Stimulated activated CD8-positive, alpha-beta memory T cell treated with anti-CD3 and anti-CD28 coated beads, Interleukin-12 subunit alpha, Interleukin-12 subunit beta, amount 100 ng/mL, for 24 hours (primary cell): ENCODE measurements around the gene PPP1R16B.

ENCODE experiments used
- DNase-seq: peaks from one replicate; pipeline ENCODE4 v3.0.0-alpha.2; 2020; ENCODE audit errors: extremely low read depth

The PPP1R16B gene

GRCh38 chr20:38877483-38877882, 72.0 kb downstream of the PPP1R16B start:
- no peak for DNase-seq

- DNase-seq, result no peak
Measured at GRCh38 chr20:38878866-38879265, 73.4 kb downstream of the PPP1R16B start.

- DNase-seq, result no peak
Measured at GRCh38 chr20:38880952-38881735, 75.6 kb downstream of the PPP1R16B start.

DNA sequence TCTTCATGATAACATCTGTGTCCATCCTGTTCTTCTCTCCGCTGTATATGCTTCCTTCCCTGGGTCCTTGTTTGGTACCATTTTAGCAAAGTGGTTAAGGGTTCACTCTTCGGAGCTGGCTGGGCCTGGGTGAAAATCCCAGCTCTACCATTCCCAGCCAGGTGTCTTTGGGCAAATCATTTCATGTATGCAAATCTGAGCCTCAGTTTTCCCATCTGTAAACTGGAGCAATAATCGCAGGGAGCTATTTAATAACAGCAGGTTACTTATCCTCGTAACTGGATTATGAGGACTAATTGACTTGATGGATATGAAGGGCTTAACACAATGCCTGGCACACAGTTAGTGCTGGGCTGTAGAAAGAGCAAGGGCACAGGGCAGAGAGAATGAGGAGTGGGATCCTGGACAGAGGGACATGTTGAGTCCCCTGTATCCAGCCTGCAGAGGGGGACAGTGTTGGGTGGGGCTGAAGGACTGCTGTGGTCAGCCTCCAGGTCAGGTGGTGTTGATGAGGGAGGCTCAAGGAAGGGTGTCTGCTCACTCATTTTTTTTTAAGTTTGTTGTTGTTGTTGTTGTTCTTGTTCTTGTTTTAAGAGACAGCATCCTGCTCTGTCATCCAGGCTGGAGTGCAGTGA, 76.4 kb downstream of the PPP1R16B start:
- DNase-seq, result no peak

DNA sequence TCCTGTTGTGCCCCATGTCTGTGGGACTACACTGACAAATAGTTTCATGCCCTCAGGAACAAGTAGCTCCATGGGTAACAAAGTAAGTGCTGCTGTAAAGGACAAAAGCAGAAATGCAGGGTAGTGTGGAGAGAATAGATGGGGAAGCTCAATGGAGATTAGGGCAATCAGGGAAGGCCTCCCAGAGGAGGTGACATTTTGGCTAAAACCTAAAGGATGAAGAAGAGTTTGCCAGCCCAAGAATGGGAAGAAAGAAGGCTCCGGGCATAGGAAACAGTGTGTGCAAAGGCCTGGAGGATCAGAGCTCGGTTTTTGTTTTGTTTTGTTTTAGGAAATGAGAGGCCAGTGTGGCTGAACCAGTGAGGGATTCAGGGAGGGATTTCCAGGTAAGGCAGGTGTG, 77.1 kb downstream of the PPP1R16B start:
- DNase-seq, result no peak

GRCh38 chr20:38883081-38883980, 77.8 kb downstream of the PPP1R16B start:
- no peak for DNase-seq

DNA sequence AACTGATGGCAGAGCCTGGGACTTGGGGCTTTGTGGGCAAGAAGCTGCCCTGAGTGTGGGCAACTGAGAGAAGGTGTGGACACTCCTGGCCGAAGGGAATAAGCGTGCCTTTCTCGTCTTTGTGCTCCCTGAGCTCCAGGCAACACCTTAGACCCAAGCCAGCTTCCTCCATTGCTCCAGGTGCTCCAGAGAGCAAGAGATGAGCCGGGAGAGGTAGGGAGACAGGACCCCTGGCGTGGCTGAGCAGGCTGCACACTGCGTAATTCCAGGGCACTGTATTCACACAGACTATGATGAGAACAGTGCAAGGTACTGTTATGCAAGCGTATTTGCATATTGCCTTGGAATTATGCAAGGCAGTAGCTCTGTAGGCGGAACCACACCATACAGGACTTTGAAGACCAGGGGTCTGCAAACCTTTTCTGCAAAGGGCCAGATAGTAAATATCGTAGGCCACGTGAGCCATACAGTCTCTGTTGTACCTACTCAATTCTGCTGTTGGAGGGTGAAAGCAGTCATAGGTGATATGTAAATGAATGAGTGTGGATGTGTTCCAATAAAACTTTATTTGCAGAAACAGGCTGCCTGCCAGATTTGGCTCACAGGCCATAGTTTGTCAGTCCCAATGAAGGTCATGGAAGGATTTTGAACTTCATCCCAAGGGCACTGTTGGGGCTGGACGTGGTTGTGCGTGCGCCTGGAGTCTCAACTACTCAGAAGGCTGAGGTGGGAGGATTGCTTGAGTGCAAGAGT, 78.7 kb downstream of the PPP1R16B start:
- no peak for DNase-seq

- DNase-seq, result no peak
Measured at GRCh38 chr20:38885357-38885756, 79.9 kb downstream of the PPP1R16B start.

DNA sequence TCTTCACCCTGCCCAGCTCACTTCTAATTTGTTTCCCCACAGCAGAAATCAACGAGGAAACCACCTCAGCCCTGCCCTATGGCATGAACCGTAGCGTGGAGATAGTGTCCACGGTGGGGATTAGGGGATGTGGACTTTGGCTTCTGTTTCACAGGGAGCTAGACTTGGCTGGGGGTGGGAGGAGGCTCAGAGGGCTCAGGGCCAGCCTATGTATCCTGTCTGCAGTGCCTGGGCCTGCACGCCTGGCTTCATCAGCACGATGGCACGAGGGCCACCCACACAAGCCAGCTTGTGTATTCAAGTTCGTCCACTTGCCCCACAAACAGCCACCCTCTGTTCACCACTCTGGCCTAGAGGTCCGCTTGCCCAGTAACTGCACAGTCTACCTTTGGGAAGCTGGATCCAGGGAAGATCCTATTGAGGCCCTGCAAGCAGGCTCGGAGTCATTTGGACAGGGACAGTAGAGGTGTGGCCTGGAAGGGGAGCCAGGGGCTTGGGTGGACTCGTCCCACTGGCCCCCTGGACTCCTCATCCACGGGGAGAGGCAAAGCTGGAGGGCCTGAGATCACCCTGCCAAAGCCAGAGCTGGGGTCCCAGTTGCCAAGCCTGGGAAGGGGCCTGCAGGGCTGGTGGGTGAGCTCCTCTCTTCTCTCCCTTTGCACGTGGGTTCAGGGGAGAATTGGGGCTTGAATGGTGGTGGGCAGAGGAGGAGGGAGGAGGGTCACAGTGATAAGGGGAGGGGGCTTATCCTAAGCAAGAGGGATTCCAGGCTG, 82.7 kb downstream of the PPP1R16B start:
- no peak for DNase-seq

- DNase-seq, result no peak
Measured at GRCh38 chr20:38889050-38889449, 83.6 kb downstream of the PPP1R16B start.

DNA sequence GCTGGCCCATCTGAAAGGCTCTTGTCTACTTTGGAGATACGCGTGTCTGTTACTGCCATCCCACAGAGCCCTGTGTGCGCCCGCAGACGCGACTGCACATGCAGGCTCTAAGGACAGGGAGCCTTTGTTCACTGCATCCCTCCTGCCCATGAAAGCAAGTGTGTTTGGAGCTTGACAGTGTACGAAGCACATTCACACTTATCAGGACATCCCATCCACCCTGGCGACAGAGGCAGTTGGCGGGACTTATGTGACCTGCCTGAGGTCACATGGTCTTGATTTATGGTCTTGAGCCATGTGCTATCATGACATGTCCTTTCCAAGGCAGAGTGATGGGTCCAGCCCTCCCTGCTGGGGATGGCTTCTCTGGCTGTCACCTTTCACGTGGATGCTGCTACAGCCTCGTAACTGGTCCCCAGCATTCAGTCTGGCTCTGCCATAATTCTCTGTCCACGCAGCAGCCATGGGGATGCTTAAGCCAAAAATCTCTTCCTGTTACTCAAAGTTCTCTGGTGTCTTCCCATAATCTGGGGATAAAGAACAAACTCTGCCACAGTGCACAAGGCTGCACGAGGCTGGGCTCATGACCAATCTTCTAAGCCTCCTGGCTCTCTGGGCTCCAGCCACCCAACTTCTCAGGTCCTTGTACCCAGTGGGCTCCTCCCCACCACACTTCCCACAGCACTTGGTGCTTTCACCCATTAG, 84.4 kb downstream of the PPP1R16B start:
- no peak for DNase-seq

DNA sequence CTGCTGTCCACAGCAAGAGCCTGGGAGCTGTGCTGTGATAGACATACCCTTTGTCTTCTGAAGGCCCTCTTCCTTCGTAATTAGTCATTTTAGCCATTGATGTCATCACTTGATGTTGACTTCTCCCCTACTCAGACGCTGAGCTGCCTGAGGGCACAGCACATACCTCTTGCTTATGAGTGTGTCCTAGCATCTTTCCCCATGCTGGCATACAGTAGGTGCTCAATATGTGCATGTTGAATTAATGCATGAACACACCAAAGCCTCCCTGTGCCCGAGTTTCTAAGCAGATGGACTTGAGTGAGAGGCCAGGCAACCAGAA, 85.0 kb downstream of the PPP1R16B start:
- DNase-seq, result no peak

DNA sequence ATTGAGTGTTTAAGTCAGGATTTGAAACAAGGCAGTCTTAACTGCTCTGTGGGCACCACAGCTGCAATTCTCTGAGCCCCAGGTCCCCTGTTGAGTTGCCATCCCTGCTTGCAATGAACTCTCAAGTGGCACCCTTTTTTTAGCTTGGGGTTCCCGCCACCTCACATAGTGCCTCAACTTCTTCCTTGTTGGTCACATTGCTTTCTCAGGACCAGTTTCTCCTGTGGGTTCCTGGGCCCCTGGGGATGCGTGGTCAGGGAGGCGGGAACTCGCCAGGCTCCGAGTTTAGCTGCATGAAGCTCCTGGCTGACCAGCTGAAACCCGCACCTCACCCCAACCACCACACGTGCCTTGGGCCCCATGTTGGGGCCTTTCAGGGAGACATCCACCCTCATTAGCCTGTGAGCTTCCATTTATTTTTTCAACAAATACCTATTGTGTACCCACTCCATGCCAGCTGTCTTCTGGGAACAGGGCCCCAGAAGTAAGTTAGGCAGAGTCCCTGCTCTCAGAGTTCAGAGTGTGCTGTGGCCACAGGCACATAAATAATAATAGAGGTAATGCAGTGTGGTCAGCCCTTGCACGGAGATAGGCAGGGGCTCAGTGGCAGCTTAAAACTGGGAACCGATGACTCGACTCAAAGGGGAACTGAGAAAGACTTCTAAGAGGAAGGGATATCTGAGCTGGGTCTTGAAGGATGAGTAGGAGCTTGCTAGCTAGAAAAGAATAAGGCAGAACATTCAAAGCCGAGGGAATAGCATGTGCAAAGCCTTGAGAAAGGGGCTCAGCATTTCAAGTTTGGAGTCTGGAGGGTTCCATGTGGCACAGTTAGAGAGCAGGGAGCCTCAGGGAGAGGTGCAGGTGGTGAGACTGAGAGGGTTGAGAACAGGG, 86.8 kb downstream of the PPP1R16B start:
- no peak for DNase-seq

- no peak for DNase-seq
Measured at GRCh38 chr20:38893056-38893564, 87.6 kb downstream of the PPP1R16B start.

DNA sequence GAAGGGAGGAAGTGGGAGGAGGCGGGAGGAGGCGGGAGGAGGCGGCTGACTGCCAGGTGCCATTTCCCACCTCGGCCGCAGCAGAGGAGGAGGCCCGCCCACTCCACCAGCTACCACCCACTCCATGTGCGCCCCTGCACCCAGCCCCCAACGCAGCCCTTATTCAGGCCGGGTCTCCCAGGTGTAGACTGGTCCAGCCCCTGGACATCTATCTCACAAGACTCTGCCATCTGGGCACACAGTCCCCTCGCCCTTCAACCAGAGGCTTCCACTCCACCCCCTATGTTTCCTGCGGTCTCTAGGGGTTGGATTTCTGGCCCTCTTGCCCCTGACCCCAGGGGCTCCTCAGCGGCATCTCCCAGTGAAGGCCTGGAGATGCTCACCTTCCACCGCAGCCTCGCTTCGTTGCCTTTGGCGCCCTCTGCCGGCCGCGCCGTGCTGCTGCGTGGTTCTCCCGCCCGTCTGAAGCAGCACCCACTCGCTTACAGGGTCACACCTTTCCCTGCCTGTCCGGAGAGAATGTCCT, 88.1 kb downstream of the PPP1R16B start:
- peak; percentile 42 for DNase-seq

DNA sequence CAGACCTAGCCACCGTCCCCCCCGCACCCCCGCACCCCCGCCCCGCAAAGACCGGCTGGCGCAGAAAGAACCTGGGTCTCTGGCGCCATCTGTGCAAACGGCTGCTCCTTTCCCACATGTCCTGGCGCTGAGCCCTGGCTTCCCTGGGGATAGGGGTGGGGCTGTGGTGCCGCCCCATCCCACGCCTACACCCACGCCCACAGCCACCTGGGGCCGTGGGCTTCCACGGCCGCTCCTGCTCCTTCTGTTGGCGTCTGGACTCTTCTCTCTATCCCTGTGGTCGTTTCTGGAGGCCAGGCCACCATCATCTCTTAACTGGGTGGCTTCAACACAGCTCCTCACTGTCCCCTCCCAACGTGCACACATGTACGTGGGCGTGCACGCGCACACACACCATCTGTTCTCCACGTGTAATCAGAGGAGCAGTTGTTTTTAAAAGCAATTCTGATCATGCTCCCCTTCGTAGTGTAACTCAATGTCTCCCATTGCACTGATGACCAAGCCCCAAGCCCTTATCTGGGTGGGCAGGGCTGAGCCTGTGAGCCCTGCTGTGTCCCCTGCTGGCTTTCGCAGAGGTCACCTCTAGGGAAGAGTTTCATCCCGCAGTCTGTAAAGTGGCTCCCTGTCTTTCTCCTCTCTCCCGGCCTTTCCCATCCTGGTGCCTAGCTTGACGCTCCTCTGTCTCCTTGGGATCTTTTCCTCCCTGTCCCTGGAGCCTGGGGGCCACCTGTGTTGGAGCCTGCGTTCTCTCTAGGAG, 88.8 kb downstream of the PPP1R16B start:
- DNase-seq, result no peak

DNA sequence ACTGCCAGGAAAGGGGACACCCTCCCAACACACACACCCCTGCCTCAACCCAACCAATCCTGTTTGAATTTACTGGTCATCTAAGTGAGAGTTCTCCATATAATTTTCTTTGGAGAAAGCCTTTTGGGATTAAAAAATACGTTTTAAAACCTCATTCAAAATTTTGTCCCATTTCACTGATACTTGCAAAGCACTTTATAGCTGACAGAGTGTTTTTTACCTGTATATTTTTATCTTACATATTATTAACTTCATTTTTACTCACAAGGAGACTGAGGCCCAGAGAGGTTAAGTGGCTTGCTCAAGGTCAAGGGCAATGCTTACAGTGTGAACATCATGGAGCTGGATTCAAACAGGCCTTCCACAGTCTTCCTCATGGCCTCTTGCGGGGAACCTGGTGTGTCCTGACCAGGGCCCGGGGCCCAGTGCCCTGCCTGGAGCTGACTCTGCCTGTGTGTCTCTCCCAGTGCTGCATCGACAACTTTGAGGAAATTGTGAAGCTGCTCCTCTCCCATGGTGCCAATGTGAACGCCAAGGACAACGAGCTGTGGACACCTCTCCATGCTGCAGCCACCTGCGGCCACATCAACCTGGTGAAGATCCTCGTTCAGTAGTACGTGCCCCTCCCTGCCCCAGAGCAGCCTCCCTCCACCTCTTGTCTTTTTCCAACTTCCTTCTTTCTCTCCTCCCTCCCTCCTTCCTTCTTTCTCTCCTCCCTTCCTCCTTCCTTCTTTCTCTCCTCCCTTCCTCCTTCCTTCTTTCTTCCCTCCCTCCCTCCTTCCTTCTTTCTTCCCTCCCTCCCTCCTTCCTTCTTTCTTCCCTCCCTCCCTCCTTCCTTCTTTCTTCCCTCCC, 89.8 kb downstream of the PPP1R16B start:
- DNase-seq, result no peak
